ENCODE results near the gene SERPINB7. TPM values are rescaled to one million over a fixed set of nuclear protein-coding genes. Genes with fewer than 3 reads are reported as not detected.

Gene SERPINB7
- total RNA-seq, 1 donor from 2014 or later: not detected

- intact Hi-C loops (cut with micrococcal nuclease): no loop called here
- DNase-seq (no peak), ATAC-seq (no peak)
These were observed 8.2 kb downstream of the SERPINB7 start for GRCh38 chr18:63783394-63783793.

GRCh38 chr18:63784787-63785452 lies 9.7 kb downstream of the SERPINB7 start:
- ATAC-seq (no peak), DNase-seq (no peak)
- intact Hi-C loops (cut with micrococcal nuclease): no loop called here

GRCh38 chr18:63787673-63788072 lies 12.5 kb downstream of the SERPINB7 start:
- ATAC-seq (no peak), DNase-seq (no peak)
- intact Hi-C loops (cut with micrococcal nuclease): no loop called here

- ATAC-seq (no peak), DNase-seq (no peak)
- intact Hi-C loops (cut with micrococcal nuclease): no loop called here
These were observed 13.4 kb downstream of the SERPINB7 start for GRCh38 chr18:63788447-63789096.

- ATAC-seq: no peak
- intact Hi-C loops (cut with micrococcal nuclease): no loop called here
- DNase-seq: no peak
These were observed 14.1 kb downstream of the SERPINB7 start for GRCh38 chr18:63789327-63789726.

GRCh38 chr18:63795606-63796005 lies 20.4 kb downstream of the SERPINB7 start:
- no peak for ATAC-seq
- intact Hi-C loops (cut with micrococcal nuclease): no loop called here

GRCh38 chr18:63799189-63799588 lies 24.0 kb downstream of the SERPINB7 start:
- intact Hi-C loops (cut with micrococcal nuclease): no loop called here
- ATAC-seq (no peak), DNase-seq (no peak)

More at GRCh38 chr18:63795606-63796005, 20.4 kb downstream of the SERPINB7 start:
- DNase-seq: no peak

- intact Hi-C loops (cut with micrococcal nuclease): no loop called here
- no peak for DNase-seq
- no peak for ATAC-seq
These were observed 26.1 kb downstream of the SERPINB7 start for GRCh38 chr18:63801343-63801742.

GRCh38 chr18:63808125-63808524 lies 32.9 kb downstream of the SERPINB7 start:
- ATAC-seq (no peak), DNase-seq (no peak)
- intact Hi-C loops (cut with micrococcal nuclease): no loop called here

GRCh38 chr18:63817441-63818051 lies 42.3 kb downstream of the SERPINB7 start:
- no peak for DNase-seq
- ATAC-seq: no peak
- intact Hi-C loops (cut with micrococcal nuclease): no loop called here

GRCh38 chr18:63818212-63818611 lies 43.0 kb downstream of the SERPINB7 start:
- no peak for ATAC-seq
- no peak for DNase-seq
- intact Hi-C loops (cut with micrococcal nuclease): no loop called here

- intact Hi-C loops (cut with micrococcal nuclease): no loop called here
- DNase-seq (no peak), ATAC-seq (no peak)
These were observed 44.6 kb downstream of the SERPINB7 start for GRCh38 chr18:63819786-63820185.

GRCh38 chr18:63820694-63821093 lies 45.5 kb downstream of the SERPINB7 start:
- intact Hi-C loops (cut with micrococcal nuclease): no loop called here
- no peak for ATAC-seq
- DNase-seq: no peak

GRCh38 chr18:63823516-63824219 lies 48.5 kb downstream of the SERPINB7 start:
- DNase-seq: peak; percentile 52
- intact Hi-C loops (cut with micrococcal nuclease): no loop called here
- no peak for ATAC-seq

GRCh38 chr18:63824220-63824525 lies 49.0 kb downstream of the SERPINB7 start:
- DNase-seq (no peak), ATAC-seq (no peak)
- intact Hi-C loops (cut with micrococcal nuclease): no loop called here

GRCh38 chr18:63828120-63828519 lies 52.9 kb downstream of the SERPINB7 start:
- no peak for ATAC-seq
- intact Hi-C loops (cut with micrococcal nuclease): no loop called here
- DNase-seq: no peak

GRCh38 chr18:63828656-63829055 lies 53.4 kb downstream of the SERPINB7 start:
- intact Hi-C loops (cut with micrococcal nuclease): no loop called here
- no peak for ATAC-seq
- DNase-seq: no peak

GRCh38 chr18:63829886-63830285 lies 54.7 kb downstream of the SERPINB7 start:
- intact Hi-C loops (cut with micrococcal nuclease): no loop called here
- ATAC-seq (no peak), DNase-seq (no peak)

- DNase-seq: no peak
- intact Hi-C loops (cut with micrococcal nuclease): no loop called here
- ATAC-seq: no peak
These were observed 56.0 kb downstream of the SERPINB7 start for GRCh38 chr18:63831080-63831788.

GRCh38 chr18:63832470-63832869 lies 57.3 kb downstream of the SERPINB7 start:
- ATAC-seq: no peak
- intact Hi-C loops (cut with micrococcal nuclease): no loop called here
- no peak for DNase-seq

All from left ventricle myocardium superior (tissue), 1 donor.